PFSK-1 (cell line): ENCODE results near the gene ZNF536.

ENCODE experiments used
- FOXP2 ChIP-seq: optimal IDR thresholded peaks from 2 replicates; pipeline ENCODE3; 2011; ENCODE audit warnings: borderline replicate concordance, control low read depth, inconsistent platforms; ENCODE audit not compliant: insufficient read depth; ENCODE audit errors: extremely low read length, extremely low read depth
- POLR2AphosphoS5 ChIP-seq: IDR thresholded peaks from 2 replicates; pipeline ENCODE4 v1.6.1; 2012; ENCODE audit warnings: low read depth, mild to moderate bottlenecking, control low read depth, low read length, moderate library complexity
- SIN3A ChIP-seq: IDR thresholded peaks from 2 replicates; pipeline ENCODE4 v1.6.1; 2012; ENCODE audit warnings: mild to moderate bottlenecking, low read length, moderate library complexity, borderline replicate concordance; ENCODE audit not compliant: insufficient read depth
- TAF1 ChIP-seq: IDR thresholded peaks from 2 replicates; pipeline ENCODE4 v1.6.1; 2012; ENCODE audit warnings: low read length, control low read depth, borderline replicate concordance; ENCODE audit not compliant: insufficient read depth
- TF ChIP-seq, protein P1 (sequence below), 2 experiments: IDR thresholded peaks; 2 replicates each; pipeline versions ENCODE4 v1.6.1 to v1.8.0; 2011 to 2012; ENCODE audit warnings: low read depth in 2 of 2, low read length in 2 of 2, control low read depth in 1 of 2, inconsistent platforms in 1 of 2, mild to moderate bottlenecking in 1 of 2, moderate library complexity in 1 of 2; ENCODE audit not compliant: insufficient read depth in 1 of 2

The ZNF536 gene

DNA sequence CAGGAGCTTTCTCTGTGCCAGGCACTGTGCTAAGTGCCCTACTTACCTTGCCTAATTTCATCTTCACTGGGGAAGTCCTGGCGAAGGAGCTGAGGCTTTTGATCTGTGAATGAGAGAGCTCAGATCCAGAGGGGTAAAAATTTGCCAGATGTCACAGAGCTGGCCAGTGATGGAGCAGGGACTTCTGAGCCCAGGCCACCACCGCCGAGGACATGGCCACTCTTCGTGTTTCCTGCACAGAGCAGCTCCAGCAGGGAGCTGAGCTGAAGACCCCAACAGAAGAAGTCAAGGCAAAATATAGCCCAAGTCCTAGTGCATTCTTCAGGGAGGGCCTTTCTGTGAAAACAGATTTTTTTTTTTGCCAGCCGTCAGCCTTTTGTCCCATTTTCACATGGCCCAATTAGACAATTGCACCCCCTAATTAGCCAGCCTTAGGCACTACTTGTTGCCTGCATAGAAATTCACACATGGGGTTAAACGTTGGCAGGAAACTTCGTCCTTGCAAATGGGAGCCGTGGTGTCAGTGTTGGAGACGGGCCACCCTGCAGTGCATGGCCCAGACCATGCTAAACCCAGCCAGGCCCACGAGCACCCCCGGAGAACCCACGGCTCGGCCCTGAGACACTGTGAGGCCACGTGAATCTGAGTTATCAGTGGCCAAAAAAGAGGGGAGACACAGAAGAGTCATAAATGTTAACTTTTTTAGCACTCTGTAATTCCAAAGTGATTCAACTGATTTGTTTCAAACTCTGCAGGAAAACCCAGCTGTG lies 7.8 kb downstream of the ZNF536 start:
- TF ChIP-seq, protein P1, sequence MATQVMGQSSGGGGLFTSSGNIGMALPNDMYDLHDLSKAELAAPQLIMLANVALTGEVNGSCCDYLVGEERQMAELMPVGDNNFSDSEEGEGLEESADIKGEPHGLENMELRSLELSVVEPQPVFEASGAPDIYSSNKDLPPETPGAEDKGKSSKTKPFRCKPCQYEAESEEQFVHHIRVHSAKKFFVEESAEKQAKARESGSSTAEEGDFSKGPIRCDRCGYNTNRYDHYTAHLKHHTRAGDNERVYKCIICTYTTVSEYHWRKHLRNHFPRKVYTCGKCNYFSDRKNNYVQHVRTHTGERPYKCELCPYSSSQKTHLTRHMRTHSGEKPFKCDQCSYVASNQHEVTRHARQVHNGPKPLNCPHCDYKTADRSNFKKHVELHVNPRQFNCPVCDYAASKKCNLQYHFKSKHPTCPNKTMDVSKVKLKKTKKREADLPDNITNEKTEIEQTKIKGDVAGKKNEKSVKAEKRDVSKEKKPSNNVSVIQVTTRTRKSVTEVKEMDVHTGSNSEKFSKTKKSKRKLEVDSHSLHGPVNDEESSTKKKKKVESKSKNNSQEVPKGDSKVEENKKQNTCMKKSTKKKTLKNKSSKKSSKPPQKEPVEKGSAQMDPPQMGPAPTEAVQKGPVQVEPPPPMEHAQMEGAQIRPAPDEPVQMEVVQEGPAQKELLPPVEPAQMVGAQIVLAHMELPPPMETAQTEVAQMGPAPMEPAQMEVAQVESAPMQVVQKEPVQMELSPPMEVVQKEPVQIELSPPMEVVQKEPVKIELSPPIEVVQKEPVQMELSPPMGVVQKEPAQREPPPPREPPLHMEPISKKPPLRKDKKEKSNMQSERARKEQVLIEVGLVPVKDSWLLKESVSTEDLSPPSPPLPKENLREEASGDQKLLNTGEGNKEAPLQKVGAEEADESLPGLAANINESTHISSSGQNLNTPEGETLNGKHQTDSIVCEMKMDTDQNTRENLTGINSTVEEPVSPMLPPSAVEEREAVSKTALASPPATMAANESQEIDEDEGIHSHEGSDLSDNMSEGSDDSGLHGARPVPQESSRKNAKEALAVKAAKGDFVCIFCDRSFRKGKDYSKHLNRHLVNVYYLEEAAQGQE (IDR thresholded peaks at IDR 0.05; ENCODE audit: insufficient read depth in 1 of 2, low read depth in 2 of 2, low read length in 2 of 2), result no peak

- TF ChIP-seq, protein P1 (IDR thresholded peaks at IDR 0.05; ENCODE audit: insufficient read depth in 1 of 2, low read depth in 2 of 2, low read length in 2 of 2), result no peak
- TF ChIP-seq SIN3A (no peak), POLR2AphosphoS5 (no peak), TAF1 (no peak)
Observed at GRCh38 chr19:30381366-30381765, 9.2 kb downstream of the ZNF536 start.

DNA sequence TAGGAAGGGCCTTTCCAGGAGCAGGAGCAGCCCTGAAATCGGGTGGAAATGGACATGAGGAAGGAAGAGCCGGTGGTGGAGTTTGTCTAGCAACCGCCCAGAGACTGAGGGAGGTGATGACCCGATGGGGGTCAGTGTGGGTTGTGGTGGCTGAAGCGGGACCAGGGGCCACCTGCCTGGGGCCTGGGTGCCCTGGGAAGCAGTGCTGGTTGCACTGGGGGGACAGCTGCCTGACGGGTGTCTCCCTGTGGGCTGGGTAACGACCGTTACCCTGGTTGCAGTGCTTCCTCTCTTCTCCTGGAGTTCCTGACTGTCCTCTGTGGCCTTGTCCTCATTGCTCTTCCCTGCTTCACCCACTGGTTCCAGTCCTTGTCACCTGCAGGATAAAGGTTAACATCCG lies 13.0 kb downstream of the ZNF536 start:
- no peak for TF ChIP-seq FOXP2
- TF ChIP-seq, protein P1 (IDR thresholded peaks at IDR 0.05; ENCODE audit: insufficient read depth in 1 of 2, low read depth in 2 of 2, low read length in 2 of 2), result no peak
- no peak for TF ChIP-seq SIN3A
- no peak for TF ChIP-seq TAF1
- no peak for TF ChIP-seq POLR2AphosphoS5

DNA sequence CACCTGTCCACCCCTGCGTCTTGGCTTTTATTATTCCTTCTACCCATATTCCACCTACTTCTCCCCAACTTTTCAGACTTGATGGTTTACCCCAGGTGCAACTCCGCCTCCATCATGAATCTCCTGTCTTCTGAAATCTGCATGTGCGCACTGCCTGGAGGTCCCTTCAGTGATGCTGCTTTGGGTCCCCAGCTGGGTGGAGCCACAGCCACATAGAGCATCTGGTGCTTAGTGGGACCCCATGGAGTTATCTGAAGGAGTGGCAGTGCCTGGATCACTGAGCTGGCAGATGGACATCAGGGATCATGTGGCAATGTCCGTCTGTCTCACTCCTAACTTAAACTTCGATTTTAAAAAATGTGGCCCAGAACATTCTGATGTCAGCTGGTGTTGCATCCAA lies 13.5 kb downstream of the ZNF536 start:
- TF ChIP-seq POLR2AphosphoS5 (no peak), TAF1 (no peak), SIN3A (no peak), FOXP2 (no peak)
- TF ChIP-seq, protein P1 (IDR thresholded peaks at IDR 0.05; ENCODE audit: insufficient read depth in 1 of 2, low read depth in 2 of 2, low read length in 2 of 2), result no peak

DNA sequence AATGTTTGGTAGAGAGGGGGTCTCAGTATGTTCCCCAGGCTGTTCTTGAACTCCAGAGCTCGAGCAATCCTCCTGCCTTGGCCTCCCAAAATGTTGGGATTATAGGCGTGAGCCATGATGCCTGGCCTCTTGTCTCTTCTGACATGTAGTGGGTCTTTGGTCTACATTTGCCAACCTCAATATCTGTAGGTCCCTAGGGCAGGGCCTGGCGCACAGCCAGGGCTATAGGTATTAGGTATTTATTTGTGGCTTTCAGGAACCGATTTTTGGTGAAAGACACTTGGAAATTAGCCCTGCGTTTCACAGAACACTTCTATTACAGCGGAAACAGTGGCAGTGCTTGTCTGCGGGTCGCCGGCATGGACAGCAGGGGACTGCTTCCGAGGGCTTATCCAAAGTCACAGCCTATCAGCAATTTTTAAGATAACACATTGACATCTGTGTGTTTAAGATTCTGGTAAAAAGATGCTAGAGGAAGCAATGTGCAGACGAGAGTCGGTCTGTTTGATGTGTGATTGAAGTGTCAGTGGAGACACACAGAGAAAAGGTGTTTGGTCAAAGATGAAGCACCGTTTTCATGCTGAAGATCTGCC lies 14.5 kb downstream of the ZNF536 start:
- no peak for TF ChIP-seq POLR2AphosphoS5
